Measurements from ENCODE around the gene OR8B12. TPM values are rescaled to one million over a fixed set of nuclear protein-coding genes. Genes with fewer than 3 reads are reported as not detected.

The OR8B12 gene
- total RNA-seq, 1 experiment from 2014 or later = not detected

DNA sequence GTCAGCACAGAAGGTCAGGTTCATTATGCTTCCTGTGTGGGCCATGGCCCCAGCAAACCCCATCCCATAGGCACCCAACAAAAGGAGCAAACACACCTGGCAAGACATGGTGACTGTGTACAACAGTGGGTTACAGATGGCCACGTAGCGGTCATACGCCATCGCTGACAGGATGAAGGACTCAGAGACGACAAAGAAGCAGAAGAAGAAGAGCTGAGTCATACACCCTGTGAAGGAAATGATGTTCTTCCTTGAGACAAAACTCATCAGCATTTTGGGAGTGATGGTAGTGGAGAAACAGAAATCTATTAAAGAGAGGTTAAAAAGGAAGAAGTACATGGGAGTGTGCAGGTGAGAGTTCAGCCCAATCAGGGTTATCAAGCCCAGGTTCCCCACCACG is 309 bp downstream of the OR8B12 start:
- H3K4me1 Mint-ChIP-seq (ENCODE audit: low read depth, unreplicated experiment) = no peaks in the 10 kb centered on the region
- ChIA-PET POLR2A (no interaction called here), CTCF (no interaction called here)
- H3K27me3 ChIP-seq (replicated peaks; ENCODE audit: control insufficient read depth, insufficient read depth, low read length) = no peaks in the 10 kb centered on the region
- no peak overlapping the region for H3K4me3 ChIP-seq (ENCODE audit: low read depth, low read length)
- no peak for DNase-seq
- peaks cover 34% of the 10 kb centered on the region for H3K27me3 Mint-ChIP-seq (ENCODE audit: insufficient read depth, unreplicated experiment)
- H3K36me3 Mint-ChIP-seq (ENCODE audit: insufficient read depth, unreplicated experiment) = no peaks in the 10 kb centered on the region
- H3K4me1 ChIP-seq = no peaks in the 10 kb centered on the region
- intact Hi-C loops (cut with micrococcal nuclease; ENCODE audit: unreplicated experiment) = no loop called here
- TF ChIP-seq, protein P1, sequence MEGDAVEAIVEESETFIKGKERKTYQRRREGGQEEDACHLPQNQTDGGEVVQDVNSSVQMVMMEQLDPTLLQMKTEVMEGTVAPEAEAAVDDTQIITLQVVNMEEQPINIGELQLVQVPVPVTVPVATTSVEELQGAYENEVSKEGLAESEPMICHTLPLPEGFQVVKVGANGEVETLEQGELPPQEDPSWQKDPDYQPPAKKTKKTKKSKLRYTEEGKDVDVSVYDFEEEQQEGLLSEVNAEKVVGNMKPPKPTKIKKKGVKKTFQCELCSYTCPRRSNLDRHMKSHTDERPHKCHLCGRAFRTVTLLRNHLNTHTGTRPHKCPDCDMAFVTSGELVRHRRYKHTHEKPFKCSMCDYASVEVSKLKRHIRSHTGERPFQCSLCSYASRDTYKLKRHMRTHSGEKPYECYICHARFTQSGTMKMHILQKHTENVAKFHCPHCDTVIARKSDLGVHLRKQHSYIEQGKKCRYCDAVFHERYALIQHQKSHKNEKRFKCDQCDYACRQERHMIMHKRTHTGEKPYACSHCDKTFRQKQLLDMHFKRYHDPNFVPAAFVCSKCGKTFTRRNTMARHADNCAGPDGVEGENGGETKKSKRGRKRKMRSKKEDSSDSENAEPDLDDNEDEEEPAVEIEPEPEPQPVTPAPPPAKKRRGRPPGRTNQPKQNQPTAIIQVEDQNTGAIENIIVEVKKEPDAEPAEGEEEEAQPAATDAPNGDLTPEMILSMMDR (IDR thresholded peaks at IDR 0.05; ENCODE audit: insufficient read depth in 1 of 2, low read depth in 1 of 2, low read length in 1 of 2, severe bottlenecking in 1 of 2, unreplicated experiment in 1 of 2) = no peak
- no peak overlapping the region for H3K27ac Mint-ChIP-seq (ENCODE audit: unreplicated experiment)
- no peaks in the 10 kb centered on the region for H3K9me3 Mint-ChIP-seq (ENCODE audit: unreplicated experiment)
- no peaks in the 10 kb centered on the region for H3K36me3 ChIP-seq (ENCODE audit: control insufficient read depth, insufficient read depth, low read length)
- no peak overlapping the region for H3K4me3 Mint-ChIP-seq (ENCODE audit: unreplicated experiment)
- BruUV-seq (replicated peaks) = no TSS peak
- H3K9me3 ChIP-seq = 0 out of 2 replicates have a peak, but pooled peaks cover 5% of the 10 kb centered on the region

DNA sequence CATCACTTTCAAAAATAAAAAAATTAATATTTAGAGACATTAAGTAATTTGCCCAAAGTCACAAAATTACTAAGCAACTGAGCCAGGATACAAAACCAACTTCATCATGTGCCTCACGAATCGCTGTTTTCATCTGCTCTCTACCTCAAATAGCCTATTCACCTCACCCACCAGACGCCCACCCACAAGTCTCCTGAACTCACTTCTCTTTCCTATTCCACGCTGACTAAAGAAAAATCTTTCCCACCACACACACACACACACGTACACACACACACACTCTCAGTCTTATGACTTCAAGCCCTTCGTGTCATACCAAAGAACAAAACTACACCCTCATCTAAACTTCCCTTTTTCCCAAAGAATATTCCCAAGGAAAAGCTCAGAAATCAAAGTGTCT is 2.2 kb downstream of the OR8B12 start:
- ChIA-PET CTCF (no interaction called here), POLR2A (no interaction called here)
- TF ChIP-seq, protein P1 (IDR thresholded peaks at IDR 0.05; ENCODE audit: insufficient read depth in 1 of 2, low read depth in 1 of 2, low read length in 1 of 2, severe bottlenecking in 1 of 2, unreplicated experiment in 1 of 2) = no peak
- Histone ChIP-seq H3K4me3 (ENCODE audit: low read depth, low read length) (no peak overlapping the region), H3K9me3 (no peaks in the 10 kb centered on the region), H3K4me1 (no peaks in the 10 kb centered on the region), H3K27me3 (replicated peaks; ENCODE audit: control insufficient read depth, insufficient read depth, low read length) (no peaks in the 10 kb centered on the region), H3K36me3 (ENCODE audit: control insufficient read depth, insufficient read depth, low read length) (no peaks in the 10 kb centered on the region)
- Mint-ChIP-seq H3K36me3 (ENCODE audit: insufficient read depth, unreplicated experiment) (no peaks in the 10 kb centered on the region), H3K4me3 (ENCODE audit: unreplicated experiment) (no peak overlapping the region), H3K4me1 (ENCODE audit: low read depth, unreplicated experiment) (no peaks in the 10 kb centered on the region), H3K27ac (ENCODE audit: unreplicated experiment) (no peak overlapping the region), H3K9me3 (ENCODE audit: unreplicated experiment) (no peaks in the 10 kb centered on the region), H3K27me3 (ENCODE audit: insufficient read depth, unreplicated experiment) (peaks cover 32% of the 10 kb centered on the region)
- DNase-seq = no peak
- intact Hi-C loops (cut with micrococcal nuclease; ENCODE audit: unreplicated experiment) = no loop called here
- BruUV-seq (replicated peaks) = no TSS peak

DNA sequence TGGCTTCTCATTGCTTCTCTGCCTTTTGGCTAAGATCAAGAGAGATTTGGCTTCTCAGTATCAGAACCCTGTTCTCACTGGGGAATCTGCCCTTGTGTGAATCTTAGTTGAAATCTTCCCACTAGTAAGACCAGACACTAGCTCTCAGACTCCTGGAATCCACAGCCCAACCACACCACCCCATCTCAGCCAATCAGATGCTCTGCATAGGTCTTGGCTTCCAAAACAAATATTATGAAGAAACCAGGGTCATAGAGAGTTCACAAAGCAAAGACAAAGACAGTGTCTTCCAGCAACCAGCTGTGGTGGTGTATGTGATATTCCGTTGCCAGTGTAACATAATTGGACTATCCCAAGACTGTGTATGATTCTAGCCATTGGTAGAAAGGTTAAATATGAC is 5.4 kb downstream of the OR8B12 start:
- Histone ChIP-seq H3K4me1 (no peaks in the 10 kb centered on the region), H3K36me3 (ENCODE audit: control insufficient read depth, insufficient read depth, low read length) (no peaks in the 10 kb centered on the region), H3K27me3 (replicated peaks; ENCODE audit: control insufficient read depth, insufficient read depth, low read length) (no peaks in the 10 kb centered on the region), H3K4me3 (ENCODE audit: low read depth, low read length) (no peak overlapping the region), H3K9me3 (no peaks in the 10 kb centered on the region)
- TF ChIP-seq, protein P1 (IDR thresholded peaks at IDR 0.05; ENCODE audit: insufficient read depth in 1 of 2, low read depth in 1 of 2, low read length in 1 of 2, severe bottlenecking in 1 of 2, unreplicated experiment in 1 of 2) = no peak
- H3K36me3 Mint-ChIP-seq (ENCODE audit: insufficient read depth, unreplicated experiment) = no peaks in the 10 kb centered on the region
- no peaks in the 10 kb centered on the region for H3K4me1 Mint-ChIP-seq (ENCODE audit: low read depth, unreplicated experiment)
- ChIA-PET CTCF (no interaction called here), POLR2A (no interaction called here)
- BruUV-seq (replicated peaks) = no TSS peak
- H3K27me3 Mint-ChIP-seq (ENCODE audit: insufficient read depth, unreplicated experiment) = peaks cover 26% of the 10 kb centered on the region
- DNase-seq = no peak
- H3K9me3 Mint-ChIP-seq (ENCODE audit: unreplicated experiment) = no peaks in the 10 kb centered on the region
- intact Hi-C loops (cut with micrococcal nuclease; ENCODE audit: unreplicated experiment) = loop anchor here (2.0 kb wide), 1 partner anchor 49 kb away; no protein-coding TSS in a partner anchor
- no peak overlapping the region for H3K4me3 Mint-ChIP-seq (ENCODE audit: unreplicated experiment)
- H3K27ac Mint-ChIP-seq (ENCODE audit: unreplicated experiment) = no peak overlapping the region

Measured in Caco-2 (cell line).